Activated CD8-positive, alpha-beta T cell treated with anti-CD3 and anti-CD28 coated beads for 36 hours (primary cell): ENCODE results near the gene SLC2A4. TPM values are rescaled to one million over a fixed set of nuclear protein-coding genes. Genes with fewer than 3 reads are reported as not detected.
A peak's percentile ranks its signal among the peaks of the same experiment; 100 is the strongest.
"Not testable (repeated sequence)": the region's sequence is repeated elsewhere in the genome, so short reads cannot be mapped to it uniquely, and the experiment has no call there.

Experiments
- ATAC-seq: fragments of 200-7000 bp; cut with Tn5 transposase; one replicate; pipeline ENCODE4 v1.10.0; 2021; ENCODE audit warnings: mild to moderate bottlenecking, moderate library complexity
- CTCF ChIA-PET: fragments of 350-600 bp; sonication (Branson Sonifier 250); formaldehyde crosslinking; loops from one replicate; lab custom pipeline; 2021; ENCODE audit warnings: antibody characterized with exemption; lab: Charles Lee
- POLR2A ChIA-PET: fragments of 350-600 bp; sonication (Branson Sonifier 250); formaldehyde crosslinking; loops from one replicate; lab custom pipeline; 2021; ENCODE audit warnings: antibody characterized with exemption; lab: Charles Lee
- DNase-seq: peaks from one replicate; pipeline ENCODE4 v3.0.0-alpha.2; 2020
- H3K27ac Mint-ChIP-seq: one replicate; pipeline ENCODE4 v1.8.0; 2021; ENCODE audit warnings: mild to moderate bottlenecking, mixed read lengths
- H3K27me3 Mint-ChIP-seq: one replicate; pipeline ENCODE4 v1.8.0; 2021; ENCODE audit warnings: mixed read lengths
- H3K36me3 Mint-ChIP-seq: one replicate; pipeline ENCODE4 v1.8.0; 2021; ENCODE audit warnings: low read depth, mixed read lengths
- H3K4me1 Mint-ChIP-seq: one replicate; pipeline ENCODE4 v1.8.0; 2021; ENCODE audit warnings: low read depth, mixed read lengths
- H3K4me3 Mint-ChIP-seq: one replicate; pipeline ENCODE4 v1.8.0; 2021; ENCODE audit warnings: mild to moderate bottlenecking, moderate library complexity, mixed read lengths
- H3K9me3 Mint-ChIP-seq: one replicate; pipeline ENCODE4 v1.8.0; 2021; ENCODE audit warnings: mixed read lengths
- intact Hi-C: fragments of 100-400 bp; cut with micrococcal nuclease; formaldehyde crosslinking; loops from one replicate; pipeline ENCODE4 v1.10.0; 2022
- total RNA-seq, 2 experiments: library from RNA; stranded (reverse); gene quantifications; one replicate each; pipeline ENCODE4 v1.2.3, GENCODE V29; 2021
- TF ChIP-seq, protein P1 (sequence below): fragments of 200-600 bp; IDR thresholded peaks from one replicate; pipeline ENCODE4 v1.8.0; 2022; ENCODE audit warnings: antibody characterized with exemption, mild to moderate bottlenecking

The SLC2A4 gene
- total RNA-seq, 2 experiments from 2014 or later = 0.07 to 0.25 TPM

- peak; percentile 52 for ATAC-seq
- CTCF ChIA-PET = interaction anchor here (0.7 to 7.2 kb wide), 4 partner anchors 9 to 54 kb away, joined by 4 to 41 read pairs (median 6); partner anchors contain the start of genes ACADVL and DLG4
- peak within 1 kb of the TSS; percentile 82 for H3K4me3 Mint-ChIP-seq
- peaks cover 24% of the 10 kb centered on the region for H3K36me3 Mint-ChIP-seq
- TF ChIP-seq, protein P1, sequence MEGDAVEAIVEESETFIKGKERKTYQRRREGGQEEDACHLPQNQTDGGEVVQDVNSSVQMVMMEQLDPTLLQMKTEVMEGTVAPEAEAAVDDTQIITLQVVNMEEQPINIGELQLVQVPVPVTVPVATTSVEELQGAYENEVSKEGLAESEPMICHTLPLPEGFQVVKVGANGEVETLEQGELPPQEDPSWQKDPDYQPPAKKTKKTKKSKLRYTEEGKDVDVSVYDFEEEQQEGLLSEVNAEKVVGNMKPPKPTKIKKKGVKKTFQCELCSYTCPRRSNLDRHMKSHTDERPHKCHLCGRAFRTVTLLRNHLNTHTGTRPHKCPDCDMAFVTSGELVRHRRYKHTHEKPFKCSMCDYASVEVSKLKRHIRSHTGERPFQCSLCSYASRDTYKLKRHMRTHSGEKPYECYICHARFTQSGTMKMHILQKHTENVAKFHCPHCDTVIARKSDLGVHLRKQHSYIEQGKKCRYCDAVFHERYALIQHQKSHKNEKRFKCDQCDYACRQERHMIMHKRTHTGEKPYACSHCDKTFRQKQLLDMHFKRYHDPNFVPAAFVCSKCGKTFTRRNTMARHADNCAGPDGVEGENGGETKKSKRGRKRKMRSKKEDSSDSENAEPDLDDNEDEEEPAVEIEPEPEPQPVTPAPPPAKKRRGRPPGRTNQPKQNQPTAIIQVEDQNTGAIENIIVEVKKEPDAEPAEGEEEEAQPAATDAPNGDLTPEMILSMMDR = no peak
- H3K27me3 Mint-ChIP-seq = no peaks in the 10 kb centered on the region
- DNase-seq = peak; percentile 94
- intact Hi-C loops = no loop called here
- peak within 1 kb of the TSS; percentile 97 for H3K27ac Mint-ChIP-seq
- POLR2A ChIA-PET = interaction anchor here (0.7 to 15.6 kb wide), 18 partner anchors 8 to 981 kb away, joined by 3 to 261 read pairs (median 3); partner anchors contain the start of genes ACADVL, CTDNEP1, DLG4 and DVL2
- H3K9me3 Mint-ChIP-seq = no peaks in the 10 kb centered on the region
- peaks cover 37% of the 10 kb centered on the region for H3K4me1 Mint-ChIP-seq
These were observed 39.5 kb upstream of the SLC2A4 start, which contains the start of gene GABARAP for GRCh38 chr17:7241783-7242716. Gene GABARAP (minus strand): TSS chr17:7242449. CDS start chr17:7242330, 119 bp downstream.

DNA sequence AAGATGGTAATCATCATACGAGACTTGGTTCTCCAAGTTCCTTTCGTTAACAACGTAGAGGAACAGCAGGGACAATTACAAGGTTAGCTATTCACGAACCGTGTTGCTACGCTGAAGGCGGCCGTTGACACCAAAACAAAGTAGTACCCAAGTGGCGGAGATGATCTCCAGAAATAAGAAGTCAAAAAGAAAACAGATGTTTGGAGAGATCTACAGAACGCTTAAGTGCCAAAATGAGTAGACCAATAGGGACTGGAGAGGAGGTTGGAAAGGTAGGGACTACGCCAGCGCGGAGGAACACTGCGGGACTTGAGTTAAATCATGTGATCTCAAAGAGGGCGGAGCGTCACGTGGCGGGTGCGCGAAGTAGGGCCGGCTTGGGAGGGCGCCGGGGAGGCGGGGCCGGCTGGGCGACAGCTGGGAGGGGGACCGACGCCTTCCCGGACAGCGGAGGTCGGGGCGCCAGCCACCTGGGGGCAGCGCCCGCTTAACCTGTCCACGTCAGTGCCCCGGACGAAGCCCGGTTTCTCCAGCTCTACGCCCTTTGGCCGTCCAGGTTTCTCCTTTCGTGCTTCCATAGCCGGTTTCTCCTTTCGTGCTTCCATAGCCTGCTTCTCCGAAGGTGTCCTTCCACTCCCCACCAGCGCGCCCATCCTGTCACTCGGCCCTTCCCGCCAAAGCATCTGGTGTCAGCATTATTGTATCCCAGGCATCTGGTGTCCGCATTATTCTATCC is 38.6 kb upstream of the SLC2A4 start:
- DNase-seq (peak; percentile 96), ATAC-seq (peak; percentile 28)
- ChIA-PET POLR2A (interaction anchor here (0.7 to 15.6 kb wide), 15 partner anchors 7 to 980 kb away, joined by 3 to 261 read pairs (median 3); partner anchors contain the start of genes ACADVL, CTDNEP1, DLG4 and DVL2), CTCF (interaction anchor here (1.9 to 7.2 kb wide), 2 partner anchors 23 to 53 kb away, joined by 8 to 41 read pairs; partner anchors contain the start of genes ACADVL and DLG4)
- intact Hi-C loops = no loop called here
- Mint-ChIP-seq H3K9me3 (no peaks in the 10 kb centered on the region), H3K27ac (peak overlapping the region; percentile 97), H3K36me3 (peaks cover 23% of the 10 kb centered on the region), H3K27me3 (no peaks in the 10 kb centered on the region), H3K4me1 (peaks cover 34% of the 10 kb centered on the region), H3K4me3 (peak overlapping the region; percentile 82)
- TF ChIP-seq, protein P1 = no peak

- H3K36me3 Mint-ChIP-seq = peaks cover 23% of the 10 kb centered on the region
- TF ChIP-seq, protein P1 = no peak
- ChIA-PET CTCF (interaction anchor here (1.9 kb wide), 1 partner anchor 53 kb away, joined by 8 read pairs; no protein-coding TSS in a partner anchor), POLR2A (interaction anchor here (1.0 to 15.6 kb wide), 9 partner anchors 6 to 107 kb away, joined by 3 to 261 read pairs (median 6); partner anchors contain the start of genes ACADVL, CTDNEP1, DLG4 and DVL2)
- peak overlapping the region; percentile 82 for H3K4me3 Mint-ChIP-seq
- ATAC-seq (no peak), DNase-seq (no peak)
- H3K27ac Mint-ChIP-seq = peak overlapping the region; percentile 66
- intact Hi-C loops = no loop called here
- H3K9me3 Mint-ChIP-seq = no peaks in the 10 kb centered on the region
- H3K4me1 Mint-ChIP-seq = peaks cover 34% of the 10 kb centered on the region
- H3K27me3 Mint-ChIP-seq = no peaks in the 10 kb centered on the region
These were observed 38.1 kb upstream of the SLC2A4 start for GRCh38 chr17:7243453-7243729.

DNA sequence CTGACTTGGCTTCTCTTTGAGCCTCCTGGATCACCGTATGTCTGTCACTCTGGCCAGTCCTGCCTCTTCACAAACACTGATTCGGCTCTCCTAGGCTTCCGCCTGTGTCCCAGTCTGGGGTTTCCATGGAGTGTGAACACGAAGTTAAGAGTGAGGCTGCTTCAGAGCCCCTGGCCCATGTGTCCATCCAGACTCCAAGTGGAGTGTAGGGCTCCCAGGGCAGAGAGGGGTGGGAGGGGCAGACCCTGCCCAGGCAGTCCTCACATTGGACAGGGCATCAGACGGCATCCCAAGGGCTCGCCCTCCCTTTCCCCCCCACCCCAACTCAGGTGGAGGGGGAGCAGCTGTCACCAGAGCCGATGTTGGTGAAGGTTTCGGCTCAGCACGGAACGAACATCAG is 37.7 kb upstream of the SLC2A4 start:
- Mint-ChIP-seq H3K4me1 (peaks cover 37% of the 10 kb centered on the region), H3K36me3 (peaks cover 25% of the 10 kb centered on the region)
- ChIA-PET CTCF (interaction anchor here (1.9 kb wide), 1 partner anchor 52 kb away, joined by 8 read pairs; no protein-coding TSS in a partner anchor), POLR2A (interaction anchor here (0.6 to 15.6 kb wide), 7 partner anchors 10 to 591 kb away, joined by 3 to 261 read pairs (median 6); partner anchors contain the start of genes ACADVL, DLG4 and DVL2)
- H3K27ac Mint-ChIP-seq, ATAC-seq, H3K27me3 Mint-ChIP-seq, intact Hi-C loops, H3K9me3 Mint-ChIP-seq, DNase-seq, H3K4me3 Mint-ChIP-seq: not testable (repeated sequence)

DNA sequence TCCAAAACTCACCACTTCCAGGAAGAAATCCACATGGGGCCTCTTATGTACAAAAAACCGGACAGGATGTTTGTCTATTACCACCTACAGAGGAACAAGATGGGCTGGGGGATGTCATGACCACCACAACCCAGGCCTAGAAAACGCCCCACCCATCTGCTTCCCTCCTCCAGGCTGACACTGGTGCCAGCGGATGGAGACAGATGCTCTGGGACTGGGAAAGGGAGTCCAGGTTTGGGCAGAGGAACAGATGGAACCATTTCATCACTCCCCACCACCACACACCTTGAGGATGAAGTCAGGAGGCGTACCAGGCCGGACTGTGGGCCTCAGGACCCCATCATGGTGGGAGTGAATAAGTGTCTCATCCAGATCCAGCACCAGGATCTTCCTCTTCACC is 34.7 kb upstream of the SLC2A4 start:
- Mint-ChIP-seq H3K4me3 (no peak overlapping the region), H3K27ac (peak overlapping the region; percentile 54), H3K4me1 (peaks cover 29% of the 10 kb centered on the region), H3K9me3 (no peaks in the 10 kb centered on the region), H3K27me3 (no peaks in the 10 kb centered on the region), H3K36me3 (peaks cover 35% of the 10 kb centered on the region)
- DNase-seq = no peak
- no peak for ATAC-seq
- POLR2A ChIA-PET = no interaction called here
- intact Hi-C loops = no loop called here
- CTCF ChIA-PET = interaction anchor here (0.6 kb wide), 1 partner anchor 50 kb away, joined by 3 read pairs; no protein-coding TSS in a partner anchor
- TF ChIP-seq, protein P1 = no peak
